NOMO-1 treated with DMSO at 0.1 percent for 48 hours (cell line): ENCODE data around the gene MRPL40.
A peak's percentile ranks its signal among the peaks of the same experiment; 100 is the strongest.

Experiments
- DNase-seq: peaks from one replicate; lab custom pipeline; 2025; ENCODE audit not compliant: unreplicated experiment; lab: John Stamatoyannopoulos, UW

The MRPL40 gene

GRCh38 chr22:19432133-19432851, at the start of gene MRPL40:
TSS of gene MRPL40 (plus strand) at chr22:19432545. CDS start at chr22:19432555, 10 bp downstream.
- DNase-seq, result peak; percentile 90

- DNase-seq, result no peak
Observed at GRCh38 chr22:19383292-19383691, 49.1 kb upstream of the MRPL40 start.

- DNase-seq, result no peak
Observed at GRCh38 chr22:19385221-19385906, 47.0 kb upstream of the MRPL40 start.

GRCh38 chr22:19386248-19386647, 46.1 kb upstream of the MRPL40 start:
- DNase-seq, result no peak

GRCh38 chr22:19387038-19387437, 45.3 kb upstream of the MRPL40 start:
- DNase-seq, result no peak

GRCh38 chr22:19387575-19387974, 44.8 kb upstream of the MRPL40 start:
- DNase-seq, result no peak

- no peak for DNase-seq
Observed at GRCh38 chr22:19393704-19394103, 38.6 kb upstream of the MRPL40 start.

- DNase-seq, result no peak
Observed at GRCh38 chr22:19394274-19395050, 37.9 kb upstream of the MRPL40 start.

GRCh38 chr22:19395276-19395675, 37.1 kb upstream of the MRPL40 start:
- no peak for DNase-seq

- DNase-seq, result no peak
Observed at GRCh38 chr22:19396561-19396933, 35.8 kb upstream of the MRPL40 start.

GRCh38 chr22:19396934-19397733, 35.2 kb upstream of the MRPL40 start:
- no peak for DNase-seq

- no peak for DNase-seq
Observed at GRCh38 chr22:19397734-19398104, 34.6 kb upstream of the MRPL40 start.

GRCh38 chr22:19398206-19398605, 34.1 kb upstream of the MRPL40 start:
- DNase-seq, result no peak

- DNase-seq, result no peak
Observed at GRCh38 chr22:19398652-19399051, 33.7 kb upstream of the MRPL40 start.

GRCh38 chr22:19400881-19401280, 31.5 kb upstream of the MRPL40 start:
- DNase-seq, result no peak

GRCh38 chr22:19401483-19401882, 30.9 kb upstream of the MRPL40 start:
- DNase-seq, result no peak

GRCh38 chr22:19402642-19403191, 29.6 kb upstream of the MRPL40 start:
- no peak for DNase-seq

- no peak for DNase-seq
Observed at GRCh38 chr22:19404676-19405075, 27.7 kb upstream of the MRPL40 start.

GRCh38 chr22:19405133-19405532, 27.2 kb upstream of the MRPL40 start:
- DNase-seq, result no peak

- no peak for DNase-seq
Observed at GRCh38 chr22:19405652-19406051, 26.7 kb upstream of the MRPL40 start.

GRCh38 chr22:19406281-19406811, 26.0 kb upstream of the MRPL40 start:
- DNase-seq, result no peak
